Brain microvascular endothelial cell (primary cell): ENCODE measurements around the gene RFWD3.

Source experiments
- DNase-seq: peaks from one replicate; pipeline ENCODE4 v3.0.0-alpha.2; 2020
- H3K27ac ChIP-seq: fragments of 250-450 bp; sonication (Bioruptor Pico); 2 replicates; pipeline ENCODE4 v1.5.1; 2020; ENCODE audit warnings: mild to moderate bottlenecking, moderate library complexity
- H3K27me3 ChIP-seq: fragments of 250-450 bp; sonication (Bioruptor Pico); replicated peaks from 2 replicates; pipeline ENCODE4 v1.5.1; 2020; ENCODE audit warnings: mild to moderate bottlenecking
- H3K36me3 ChIP-seq: fragments of 250-450 bp; sonication (Bioruptor Pico); replicated peaks from 2 replicates; pipeline ENCODE4 v1.5.1; 2020; ENCODE audit warnings: mild to moderate bottlenecking
- H3K4me3 ChIP-seq: 2 replicates; pipeline ENCODE4 v1.5.1; 2011; ENCODE audit warnings: low read depth, mild to moderate bottlenecking, control low read depth, low read length, moderate library complexity
- in situ Hi-C: cut with HindIII; loops from 2 replicates; pipeline ENCODE4 v1.10.0; 2017; ENCODE audit warnings: low sequenced_read_pairs, low pct_ligation_motif_present
- TF ChIP-seq, protein P1 (sequence below): IDR thresholded peaks from 2 replicates; pipeline ENCODE4 v1.5.1; 2011; ENCODE audit warnings: low read depth, mild to moderate bottlenecking, moderate library complexity, low read length, control low read depth, inconsistent platforms; ENCODE audit errors: missing control alignments

The RFWD3 gene

DNA sequence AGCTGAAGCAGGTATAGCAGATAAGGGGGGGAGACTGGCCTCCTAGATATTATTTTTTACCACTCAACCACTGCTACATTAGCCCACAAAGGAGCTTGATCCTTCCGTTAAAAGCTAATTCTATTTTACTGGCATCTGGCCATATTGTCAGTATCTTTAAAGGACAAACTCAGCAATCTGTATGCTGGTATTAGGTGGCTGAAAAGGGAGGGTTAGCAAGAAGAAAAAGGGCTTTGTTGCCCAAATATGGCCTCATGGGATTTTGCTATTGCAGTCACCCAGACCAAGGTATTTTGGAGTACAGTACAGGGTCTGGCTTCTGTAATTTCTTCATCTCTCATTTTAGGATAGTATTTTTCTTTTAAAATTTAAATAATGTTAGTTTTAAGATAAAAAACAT lies 14.4 kb downstream of the RFWD3 start:
- Histone ChIP-seq H3K27ac (no peak overlapping the region), H3K36me3 (peaks cover 13% of the 10 kb centered on the region), H3K4me3 (no peak overlapping the region), H3K27me3 (no peaks in the 10 kb centered on the region)
- TF ChIP-seq, protein P1, sequence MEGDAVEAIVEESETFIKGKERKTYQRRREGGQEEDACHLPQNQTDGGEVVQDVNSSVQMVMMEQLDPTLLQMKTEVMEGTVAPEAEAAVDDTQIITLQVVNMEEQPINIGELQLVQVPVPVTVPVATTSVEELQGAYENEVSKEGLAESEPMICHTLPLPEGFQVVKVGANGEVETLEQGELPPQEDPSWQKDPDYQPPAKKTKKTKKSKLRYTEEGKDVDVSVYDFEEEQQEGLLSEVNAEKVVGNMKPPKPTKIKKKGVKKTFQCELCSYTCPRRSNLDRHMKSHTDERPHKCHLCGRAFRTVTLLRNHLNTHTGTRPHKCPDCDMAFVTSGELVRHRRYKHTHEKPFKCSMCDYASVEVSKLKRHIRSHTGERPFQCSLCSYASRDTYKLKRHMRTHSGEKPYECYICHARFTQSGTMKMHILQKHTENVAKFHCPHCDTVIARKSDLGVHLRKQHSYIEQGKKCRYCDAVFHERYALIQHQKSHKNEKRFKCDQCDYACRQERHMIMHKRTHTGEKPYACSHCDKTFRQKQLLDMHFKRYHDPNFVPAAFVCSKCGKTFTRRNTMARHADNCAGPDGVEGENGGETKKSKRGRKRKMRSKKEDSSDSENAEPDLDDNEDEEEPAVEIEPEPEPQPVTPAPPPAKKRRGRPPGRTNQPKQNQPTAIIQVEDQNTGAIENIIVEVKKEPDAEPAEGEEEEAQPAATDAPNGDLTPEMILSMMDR = no peak
- no peak for DNase-seq
- in situ Hi-C loops = no loop called here

DNA sequence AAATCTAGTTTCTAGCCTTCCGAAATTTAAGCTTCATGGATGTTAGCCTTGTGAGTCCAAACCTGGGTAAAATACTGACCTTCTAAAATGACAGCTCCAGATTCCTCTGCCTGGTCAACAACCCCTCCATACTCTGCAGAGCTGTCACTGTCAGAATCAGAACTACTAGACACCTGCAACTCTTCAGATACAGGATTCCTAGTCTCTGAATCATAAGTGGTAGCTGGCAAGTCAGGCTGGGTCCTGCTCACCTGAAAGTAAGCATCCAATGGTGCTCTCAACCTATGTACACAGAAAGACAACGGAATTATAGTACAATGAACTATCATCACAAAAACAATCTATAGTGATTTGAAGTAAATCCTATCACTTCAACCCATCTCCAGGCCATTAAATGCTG lies 14.8 kb downstream of the RFWD3 start:
- Histone ChIP-seq H3K27ac (no peak overlapping the region), H3K4me3 (no peak overlapping the region), H3K36me3 (peaks cover 13% of the 10 kb centered on the region), H3K27me3 (no peaks in the 10 kb centered on the region)
- no peak for DNase-seq
- TF ChIP-seq, protein P1 = no peak
- in situ Hi-C loops = no loop called here

DNA sequence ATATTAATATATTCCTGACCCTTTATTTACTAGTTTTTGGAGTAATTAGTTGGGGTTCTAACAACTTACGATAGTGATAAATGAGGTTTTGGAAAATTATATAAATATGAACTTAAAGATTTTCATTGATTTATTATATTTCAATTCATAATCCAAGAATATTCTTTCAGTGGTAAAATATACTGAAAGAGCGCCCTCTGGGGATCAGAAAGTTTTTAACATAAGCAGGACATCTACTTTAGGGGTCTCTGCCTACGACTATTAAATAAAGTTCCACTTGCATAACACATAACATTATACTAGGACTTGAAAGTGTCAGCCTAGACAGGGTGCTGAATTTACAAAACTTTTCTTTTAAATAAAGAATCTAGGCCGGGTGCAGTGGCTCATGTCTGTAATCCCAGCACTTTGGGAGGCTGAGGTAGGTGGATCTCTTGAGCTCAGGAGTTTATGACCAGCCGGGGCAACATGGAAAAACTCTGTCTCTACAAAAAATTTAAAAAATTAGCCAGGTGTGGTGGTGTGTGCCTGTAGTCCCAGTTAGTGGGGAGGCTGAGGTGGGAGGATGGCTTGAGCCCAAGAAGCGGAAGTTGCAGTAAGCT lies 15.6 kb downstream of the RFWD3 start:
- DNase-seq = no peak
- H3K27ac ChIP-seq = no peak overlapping the region
- TF ChIP-seq, protein P1 = peak; percentile 51
- in situ Hi-C loops = no loop called here
- no peaks in the 10 kb centered on the region for H3K27me3 ChIP-seq
- H3K4me3 ChIP-seq = no peak overlapping the region
- peaks cover 13% of the 10 kb centered on the region for H3K36me3 ChIP-seq

DNA sequence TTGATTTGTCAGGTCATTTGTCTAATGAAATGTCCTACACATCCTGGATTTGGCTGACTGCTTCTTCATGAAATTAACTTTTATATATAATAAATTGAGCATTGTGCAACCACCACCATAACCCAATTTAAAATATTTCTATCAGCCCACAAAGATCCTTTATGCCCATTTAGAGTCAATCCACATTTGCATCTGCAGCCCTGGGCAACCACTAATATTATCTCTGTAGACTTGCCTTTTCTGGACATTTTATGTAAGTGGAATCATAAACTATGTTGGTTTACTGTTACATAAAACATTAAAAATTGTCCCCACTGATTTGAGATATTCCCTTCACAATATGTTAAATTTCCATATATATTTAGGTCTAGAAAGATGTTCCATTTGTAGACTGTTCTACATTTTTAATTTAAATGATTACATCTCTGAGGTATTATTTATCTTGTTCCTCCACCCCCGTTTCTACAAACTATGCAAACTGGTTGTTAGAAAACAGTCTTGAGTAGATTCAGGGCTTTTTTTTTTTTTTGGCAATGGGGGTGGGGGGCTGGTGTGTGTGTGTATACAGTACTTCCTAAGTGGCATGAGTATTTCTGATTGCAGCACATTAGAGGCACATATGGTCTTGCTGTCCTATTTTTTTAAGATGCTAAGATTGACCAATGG lies 16.7 kb downstream of the RFWD3 start:
- Histone ChIP-seq H3K36me3 (peaks cover 13% of the 10 kb centered on the region), H3K4me3 (no peak overlapping the region), H3K27me3 (no peaks in the 10 kb centered on the region), H3K27ac (no peak overlapping the region)
- TF ChIP-seq, protein P1 = no peak
- no peak for DNase-seq
- in situ Hi-C loops = no loop called here

DNA sequence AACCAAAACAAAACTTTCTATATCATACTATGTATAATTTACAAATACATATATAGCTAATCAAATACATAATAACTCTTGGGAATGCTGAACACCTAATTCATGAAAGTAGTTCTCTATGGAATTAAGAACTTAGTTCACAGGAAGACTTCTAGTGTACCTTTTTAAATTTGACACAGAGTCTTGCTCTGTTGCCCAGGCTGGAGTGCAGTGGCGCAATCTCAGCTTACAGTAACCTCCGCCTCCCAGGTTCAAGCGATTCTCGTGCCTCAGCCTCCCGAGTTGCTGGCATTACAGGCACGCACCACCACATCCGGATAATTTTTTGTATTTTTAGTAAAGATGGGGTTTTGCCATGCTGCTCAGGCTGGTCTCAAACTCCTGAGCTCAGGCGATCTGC lies 24.7 kb downstream of the RFWD3 start:
- H3K36me3 ChIP-seq = peaks cover 25% of the 10 kb centered on the region
- no peak overlapping the region for H3K4me3 ChIP-seq
- DNase-seq = no peak
- TF ChIP-seq, protein P1 = no peak
- no peaks in the 10 kb centered on the region for H3K27me3 ChIP-seq
- no peak overlapping the region for H3K27ac ChIP-seq
- in situ Hi-C loops = no loop called here
